WTC11 (cell line): ENCODE data around the gene KANTR. TPM values are rescaled to one million over a fixed set of nuclear protein-coding genes. Genes with fewer than 3 reads are reported as not detected.

Experiments used
- ATAC-seq: fragments of 200-7000 bp; cut with Tn5 transposase; 2 replicates; pipeline ENCODE4 v1.10.0; 2021; ENCODE audit warnings: mild to moderate bottlenecking, moderate library complexity
- CTCF ChIA-PET: fragments of 300-600 bp; sonication (Branson Sonifier 250); formaldehyde crosslinking; loops from one replicate; lab custom pipeline; 2021; ENCODE audit warnings: antibody characterized with exemption; lab: Charles Lee
- POLR2A ChIA-PET: fragments of 350-600 bp; sonication (Branson Sonifier 250); formaldehyde crosslinking; loops from one replicate; lab custom pipeline; 2021; ENCODE audit warnings: antibody characterized with exemption; lab: Charles Lee
- DNase-seq: peaks from one replicate; pipeline ENCODE4 v3.0.0; 2021; ENCODE audit warnings: low spot score
- H3K27ac Mint-ChIP-seq: 2 replicates; pipeline ENCODE4 v1.8.0; 2021; ENCODE audit warnings: mixed read lengths
- H3K27me3 Mint-ChIP-seq: 2 replicates; pipeline ENCODE4 v1.8.0; 2021; ENCODE audit warnings: low read depth, mild to moderate bottlenecking, moderate library complexity, mixed read lengths
- H3K36me3 Mint-ChIP-seq: 2 replicates; pipeline ENCODE4 v1.8.0; 2021; ENCODE audit warnings: mixed read lengths
- H3K4me1 Mint-ChIP-seq: 2 replicates; pipeline ENCODE4 v1.8.0; 2022; ENCODE audit warnings: mixed read lengths
- H3K4me3 Mint-ChIP-seq: 2 replicates; pipeline ENCODE4 v1.8.0; 2021; ENCODE audit warnings: mild to moderate bottlenecking, moderate library complexity, mixed read lengths
- H3K9me3 Mint-ChIP-seq: 2 replicates; pipeline ENCODE4 v1.8.0; 2021; ENCODE audit warnings: mixed read lengths
- ATF1 ChIP-seq: sonication (generic); formaldehyde crosslinking; IDR thresholded peaks from 2 replicates; pipeline ENCODE4 v1.8.1; 2023; ENCODE audit warnings: mild to moderate bottlenecking, moderate library complexity, missing genetic modification reagents
- ATF6 ChIP-seq: sonication (generic); formaldehyde crosslinking; IDR thresholded peaks from 2 replicates; pipeline ENCODE4 v1.8.1; 2023; ENCODE audit warnings: mild to moderate bottlenecking, missing genetic modification reagents
- CDX4 ChIP-seq: fragments of 250-450 bp; sonication (Bioruptor Pico); IDR thresholded peaks from 2 replicates; pipeline ENCODE4 v1.9.0; 2021; ENCODE audit warnings: moderate library complexity, mild to moderate bottlenecking, inconsistent platforms, borderline replicate concordance
- CREB1 ChIP-seq: sonication (generic); formaldehyde crosslinking; IDR thresholded peaks from 2 replicates; pipeline ENCODE4 v1.8.0; 2023; ENCODE audit warnings: mild to moderate bottlenecking, missing genetic modification reagents
- CREM ChIP-seq: sonication (generic); formaldehyde crosslinking; IDR thresholded peaks from 2 replicates; pipeline ENCODE4 v1.8.1; 2022; ENCODE audit warnings: mild to moderate bottlenecking, missing genetic modification reagents, moderate library complexity
- E2F4 ChIP-seq: sonication (generic); formaldehyde crosslinking; IDR thresholded peaks from 2 replicates; pipeline ENCODE4 v1.8.1; 2022; ENCODE audit warnings: low read depth, mild to moderate bottlenecking, moderate library complexity, missing genetic modification reagents, borderline replicate concordance
- EMX1 ChIP-seq: fragments of 250-450 bp; sonication (Bioruptor Pico); IDR thresholded peaks from 2 replicates; pipeline ENCODE4 v1.8.0; 2021; ENCODE audit warnings: mild to moderate bottlenecking
- FOXP4 ChIP-seq: sonication (generic); formaldehyde crosslinking; IDR thresholded peaks from 2 replicates; pipeline ENCODE4 v1.8.0; 2022; ENCODE audit warnings: mild to moderate bottlenecking, missing genetic modification reagents
- GABPB1 ChIP-seq: sonication (generic); formaldehyde crosslinking; IDR thresholded peaks from 2 replicates; pipeline ENCODE4 v1.8.1; 2023; ENCODE audit warnings: mild to moderate bottlenecking, missing genetic modification reagents
- IRF2 ChIP-seq: sonication (generic); formaldehyde crosslinking; IDR thresholded peaks from 2 replicates; pipeline ENCODE4 v1.8.0; 2022; ENCODE audit warnings: low read depth, missing genetic modification reagents, borderline replicate concordance
- JUN ChIP-seq: sonication (generic); formaldehyde crosslinking; IDR thresholded peaks from 2 replicates; pipeline ENCODE4 v1.8.0; 2023; ENCODE audit warnings: mild to moderate bottlenecking, missing genetic modification reagents
- MXD4 ChIP-seq: fragments of 250-450 bp; sonication (Bioruptor Pico); IDR thresholded peaks from 2 replicates; pipeline ENCODE4 v1.8.0; 2021; ENCODE audit warnings: mild to moderate bottlenecking, moderate library complexity, borderline replicate concordance
- PRRX2 ChIP-seq: fragments of 250-450 bp; sonication (Bioruptor Pico); IDR thresholded peaks from 2 replicates; pipeline ENCODE4 v1.8.0; 2021; ENCODE audit warnings: mild to moderate bottlenecking
- RELA ChIP-seq: sonication (generic); formaldehyde crosslinking; IDR thresholded peaks from 2 replicates; pipeline ENCODE4 v1.8.1; 2022; ENCODE audit warnings: missing genetic modification reagents, mild to moderate bottlenecking, borderline replicate concordance
- SOX15 ChIP-seq: fragments of 250-450 bp; sonication (Bioruptor Pico); IDR thresholded peaks from 2 replicates; pipeline ENCODE4 v1.9.0; 2021; ENCODE audit warnings: mild to moderate bottlenecking
- ZBTB21 ChIP-seq: sonication (generic); formaldehyde crosslinking; IDR thresholded peaks from 2 replicates; pipeline ENCODE4 v1.8.1; 2023; ENCODE audit warnings: mild to moderate bottlenecking, missing genetic modification reagents, borderline replicate concordance
- ZNF138 ChIP-seq: sonication (generic); formaldehyde crosslinking; conservative IDR thresholded peaks from 2 replicates; pipeline ENCODE4 v1.8.1; 2022; ENCODE audit warnings: mild to moderate bottlenecking, moderate library complexity, missing genetic modification reagents
- ZNF512 ChIP-seq: sonication (generic); formaldehyde crosslinking; IDR thresholded peaks from 2 replicates; pipeline ENCODE4 v1.8.1; 2022; ENCODE audit warnings: missing genetic modification reagents, borderline replicate concordance
- ZSCAN18 ChIP-seq: fragments of 250-450 bp; sonication (Bioruptor Pico); IDR thresholded peaks from 2 replicates; pipeline ENCODE4 v2.1.2; 2022; ENCODE audit warnings: mild to moderate bottlenecking, moderate library complexity
- total RNA-seq: library from RNA; stranded (reverse); gene quantifications from 3 replicates; pipeline ENCODE4 v1.2.3, GENCODE V29; 2021

Gene KANTR
- total RNA-seq, 1 experiment from 2014 or later, result 14.0 TPM

GRCh38 chrX:53086464-53086863 is 7.5 kb upstream of the KANTR start (continued):
- TF ChIP-seq ZNF138 (CRISPR knock-in tag) (no peak), ZBTB21 (CRISPR knock-in tag) (no peak), SOX15 (no peak), ATF1 (CRISPR knock-in tag) (no peak), ZSCAN18 (no peak), EMX1 (CRISPR knock-in tag) (no peak), JUN (CRISPR knock-in tag) (no peak)
- TF ChIP-seq, all 79 proteins: peak for 0

- ChIA-PET POLR2A (no interaction called here), CTCF (interaction anchor here (1.2 kb wide), 1 partner anchor 15 kb away, joined by 3 read pairs; no protein-coding TSS in a partner anchor)
- Mint-ChIP-seq H3K4me3 (peak overlapping the region; percentile 93), H3K9me3 (no peaks in the 10 kb centered on the region), H3K36me3 (peaks cover 21% of the 10 kb centered on the region), H3K27me3 (no peaks in the 10 kb centered on the region), H3K27ac (peak overlapping the region; percentile 63), H3K4me1 (peaks cover 15% of the 10 kb centered on the region)
- DNase-seq (no peak), ATAC-seq (no peak)
- TF ChIP-seq MXD4 (CRISPR knock-in tag) (no peak), E2F4 (no peak), CREM (CRISPR knock-in tag) (no peak), RELA (CRISPR knock-in tag) (no peak), SOX15 (no peak), FOXP4 (CRISPR knock-in tag) (no peak), ZNF512 (CRISPR knock-in tag) (no peak), PRRX2 (no peak), IRF2 (CRISPR knock-in tag) (no peak), CREB1 (no peak), CDX4 (CRISPR knock-in tag) (no peak), GABPB1 (CRISPR knock-in tag) (no peak), ATF6 (CRISPR knock-in tag) (no peak)
Measured at GRCh38 chrX:53087388-53087831, 6.5 kb upstream of the KANTR start.
